ENCODE data around the gene LRP11. TPM values are rescaled to one million over a fixed set of nuclear protein-coding genes. Genes with fewer than 3 reads are reported as not detected.
A peak's percentile ranks its signal among the peaks of the same experiment; 100 is the strongest.

The LRP11 gene
- total RNA-seq, 1 experiment from 2014 or later = 14.8 TPM

GRCh38 chr6:149843051-149843633 is 21.0 kb downstream of the LRP11 start:
- H2AK5ac ChIP-seq (ENCODE audit: insufficient read length, low read length) = no peak overlapping the region
- peaks cover 0 to 4% of the 10 kb centered on the region in 2 experiments; a peak in 2 of 4 replicates for H3K4me1 Mint-ChIP-seq
- no peak overlapping the region for H4K5ac ChIP-seq (ENCODE audit: insufficient read length, low read depth, low read length)
- H3K4ac ChIP-seq (ENCODE audit: low read depth, low read length) = no peak overlapping the region
- no peak overlapping the region for H4K8ac ChIP-seq (replicated peaks; ENCODE audit: insufficient read length, low read depth, low read length)
- H3K27me3 ChIP-seq (ENCODE audit: insufficient read depth, low read length) = no peaks in the 10 kb centered on the region
- TF ChIP-seq CTCF (conservative IDR thresholded peaks at IDR 0.05) = no peak
- H3K79me2 ChIP-seq (ENCODE audit: insufficient read depth, low read length) = no peaks in the 10 kb centered on the region
- no peak overlapping the region for H2BK5ac ChIP-seq (ENCODE audit: insufficient read length, low read length)
- no peaks in the 10 kb centered on the region for H3K4me1 ChIP-seq (ENCODE audit: insufficient read depth, low read length)
- no peaks in the 10 kb centered on the region for H3K27me3 Mint-ChIP-seq (ENCODE audit: low read depth)
- H3K4me2 ChIP-seq (ENCODE audit: insufficient read depth, insufficient read length, low read length) = no peak overlapping the region
- no peak overlapping the region for H3K18ac ChIP-seq (ENCODE audit: insufficient read length, low read depth, low read length)
- H3K27ac ChIP-seq (ENCODE audit: insufficient read length, low read depth, low read length) = no peak overlapping the region
- no peak overlapping the region for H3K56ac ChIP-seq (ENCODE audit: insufficient read length, low read depth, low read length)
- H3K27ac Mint-ChIP-seq = peak overlapping the region in 1 of 3 experiments; percentile 40; a peak in 1 of 7 replicates
- no peak overlapping the region for H4K91ac ChIP-seq (ENCODE audit: insufficient read length, low read depth, low read length)
- H3K9me3 ChIP-seq (ENCODE audit: control insufficient read depth, low read depth, low read length) = no peaks in the 10 kb centered on the region
- DNase-seq = no peak
- no peak overlapping the region for H3K9ac ChIP-seq (ENCODE audit: extremely low read depth, insufficient read length, low read length)
- no CpG with 5 or more reads among the region's 10 CpGs for WGBS (ENCODE audit: extremely low coverage, insufficient read length, low lambda C conversion rate)
- no peak overlapping the region for H2BK12ac ChIP-seq (ENCODE audit: insufficient read length, low read depth, low read length)
- H3K79me1 ChIP-seq (ENCODE audit: insufficient read depth, low read depth, low read length, poor library complexity, severe bottlenecking) = no peaks in the 10 kb centered on the region
- no peak overlapping the region for H2BK15ac ChIP-seq (ENCODE audit: low read depth, low read length)
- no peak overlapping the region for H3K23ac ChIP-seq (ENCODE audit: insufficient read length, low read depth, low read length)
- H3K23me2 ChIP-seq (ENCODE audit: insufficient read length, low read depth, low read length, poor library complexity, severe bottlenecking) = no peaks in the 10 kb centered on the region
- no peak overlapping the region for H2BK20ac ChIP-seq (ENCODE audit: low read depth, low read length, poor library complexity, severe bottlenecking)
- no peaks in the 10 kb centered on the region for H3K9me3 Mint-ChIP-seq
- H3K4me3 Mint-ChIP-seq = no peak overlapping the region
- H4K20me1 ChIP-seq (ENCODE audit: control insufficient read depth, insufficient read depth, insufficient read length) = no peaks in the 10 kb centered on the region
- no peak overlapping the region for H2AFZ ChIP-seq (ENCODE audit: low read length)
- no peak overlapping the region for H3K14ac ChIP-seq (ENCODE audit: insufficient read depth, low read length)
- no peak overlapping the region for H3T11ph ChIP-seq (ENCODE audit: low read length)
- peaks cover 0 to 4% (median 3%) of the 10 kb centered on the region in 3 experiments; a peak in 4 of 7 replicates for H3K36me3 Mint-ChIP-seq (ENCODE audit: insufficient read depth in 1 of 3, low read depth in 3 of 3)
- no peak overlapping the region for H2BK120ac ChIP-seq (ENCODE audit: low read depth, low read length, poor library complexity, severe bottlenecking)

Measured in H9 (cell line).